GM12892 (cell line): ENCODE results near the gene ANKRD39.

Experiments used
- POLR2A ChIP-seq: IDR thresholded peaks from 2 replicates; pipeline ENCODE4 v1.6.1; 2011; ENCODE audit warnings: low read depth, low read length, control low read depth
- POLR2AphosphoS5 ChIP-seq: IDR thresholded peaks from 2 replicates; pipeline ENCODE4 v1.6.1; 2011; ENCODE audit warnings: low read depth, low read length, control low read depth
- TAF1 ChIP-seq: IDR thresholded peaks from 2 replicates; pipeline ENCODE4 v1.6.1; 2011; ENCODE audit warnings: low read depth, mild to moderate bottlenecking, control low read depth, low read length, borderline replicate concordance

DNA sequence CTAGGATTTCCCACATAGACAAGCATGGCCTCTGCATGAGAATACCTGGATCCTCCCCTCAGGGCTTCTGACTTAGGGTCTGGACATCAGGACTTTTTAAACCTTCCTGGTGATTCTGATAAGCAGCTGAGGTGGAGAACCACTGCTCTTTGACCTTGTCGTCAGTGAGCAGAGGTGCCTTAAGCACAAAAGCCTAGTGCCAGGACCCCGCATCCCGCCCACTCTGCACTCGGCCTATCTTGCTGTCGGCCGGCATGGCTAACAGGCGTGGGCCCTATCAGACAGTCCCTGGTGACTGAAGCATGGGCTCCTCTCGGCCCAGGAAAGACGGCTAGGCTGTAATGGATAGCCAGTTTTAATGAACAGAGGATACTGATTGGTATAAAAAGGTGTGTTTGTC, 20.2 kb downstream of the ANKRD39 start:
- TF ChIP-seq POLR2A (no peak), POLR2AphosphoS5 (no peak), TAF1 (no peak)
